ENCODE measurements around the gene LSM11.
"Not testable (repeated sequence)": the region's sequence is repeated elsewhere in the genome, so short reads cannot be mapped to it uniquely, and the experiment has no call there.

The LSM11 gene

GRCh38 chr5:157743163-157744050 is at the start of gene LSM11:
LSM11 (plus strand) TSS chr5:157743712; CDS start chr5:157743751, 39 bp downstream.
- DNase-seq: peak; percentile 99

- not testable (repeated sequence) for DNase-seq
These were observed 49.7 kb upstream of the LSM11 start for GRCh38 chr5:157693816-157694215.

DNA sequence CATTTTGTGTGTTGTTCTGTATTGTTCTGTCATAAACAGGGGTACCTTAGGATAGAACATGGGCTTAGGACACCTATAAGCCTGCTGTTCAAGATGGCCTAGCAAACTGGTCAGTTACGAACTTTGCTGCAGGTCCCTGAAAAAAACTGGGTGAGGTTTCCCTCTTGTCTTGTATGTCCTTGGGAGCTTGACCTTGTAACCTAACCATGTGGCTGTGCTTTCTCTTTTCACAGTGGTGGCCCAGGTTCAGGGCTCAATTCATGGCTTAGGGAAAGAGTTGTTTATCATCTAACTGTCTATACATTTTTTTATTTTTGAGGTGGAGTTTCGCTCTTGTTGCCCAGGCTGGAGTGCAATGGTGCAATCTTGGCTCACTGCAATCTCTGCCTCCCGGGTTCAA is 47.4 kb upstream of the LSM11 start:
- not testable (repeated sequence) for DNase-seq

- not testable (repeated sequence) for DNase-seq
These were observed 44.8 kb upstream of the LSM11 start for GRCh38 chr5:157698674-157699073.

GRCh38 chr5:157703736-157704135 is 39.8 kb upstream of the LSM11 start:
- no peak for DNase-seq

DNA sequence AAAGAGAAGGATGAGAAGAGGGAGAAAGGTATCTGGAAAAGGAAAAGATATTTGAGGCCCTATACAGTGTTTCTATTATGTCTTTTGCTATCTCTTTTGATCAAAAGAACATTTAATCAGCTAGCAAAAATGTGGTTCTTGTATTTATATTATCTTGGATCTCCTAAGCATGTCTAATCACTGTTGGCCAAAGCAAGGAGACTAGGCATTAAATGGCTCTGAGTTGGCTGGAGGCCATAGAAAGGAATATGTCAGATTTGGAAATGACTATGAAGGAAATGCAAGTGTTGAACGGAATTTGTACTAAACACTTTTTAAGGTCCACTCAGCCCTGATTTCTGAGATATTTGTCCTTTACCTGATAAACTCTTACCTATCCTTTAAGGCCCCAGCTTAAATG is 34.6 kb upstream of the LSM11 start:
- DNase-seq: no peak

DNA sequence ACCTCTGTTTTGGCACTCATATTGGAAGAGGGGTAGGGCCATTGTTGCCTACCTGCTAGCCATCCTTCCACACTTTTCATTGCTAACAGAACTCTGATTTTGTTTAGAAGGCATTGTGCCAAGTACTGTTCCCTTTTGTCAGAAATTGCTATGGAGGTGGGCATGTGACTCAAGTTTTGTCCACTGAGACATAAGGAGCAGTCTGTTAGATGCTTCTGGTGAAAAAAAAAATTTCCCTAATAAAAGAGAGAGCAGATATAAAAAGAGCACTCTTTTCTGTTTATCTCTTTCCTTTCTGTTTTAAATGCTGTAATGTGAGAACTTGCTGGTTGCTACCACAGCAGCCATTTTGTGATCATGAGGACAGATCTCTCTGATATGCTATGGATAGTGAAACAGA is 34.2 kb upstream of the LSM11 start:
- DNase-seq: no peak

DNA sequence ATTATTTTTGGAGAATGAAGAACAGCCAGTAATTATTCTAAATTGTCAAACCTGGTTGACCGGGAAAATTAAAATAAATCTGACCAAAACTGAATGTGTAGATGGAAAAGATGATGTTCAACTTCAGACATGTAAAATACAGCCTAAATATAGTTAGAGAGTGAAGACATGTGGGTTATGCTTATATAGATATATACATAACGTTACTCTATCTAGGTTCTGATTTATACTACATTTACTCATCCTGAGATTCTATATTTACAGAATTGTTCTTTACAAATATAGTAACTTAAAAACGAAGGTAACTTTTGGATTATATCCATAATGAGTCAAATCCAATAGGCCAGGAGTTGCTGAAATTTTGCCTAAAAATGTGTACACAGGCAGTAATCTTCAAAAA is 33.1 kb upstream of the LSM11 start:
- DNase-seq: no peak

DNA sequence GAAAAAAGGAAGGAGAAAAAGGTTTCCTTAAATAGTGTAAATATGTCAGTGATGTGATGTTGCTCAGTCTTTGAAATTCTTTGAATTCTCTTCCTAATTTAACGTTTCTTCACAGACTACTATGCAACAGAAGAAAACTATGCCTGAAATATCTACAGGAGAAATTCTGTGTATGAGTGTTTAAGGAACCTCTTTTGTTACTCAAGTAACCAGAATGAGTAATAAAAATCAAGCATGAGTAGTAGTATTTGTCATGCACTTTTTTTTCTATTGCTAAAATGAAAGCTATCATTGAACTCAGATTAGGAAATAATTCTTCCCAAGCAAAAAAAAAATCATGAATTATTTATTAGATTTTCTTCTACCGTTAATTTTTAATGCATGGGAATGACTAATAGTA is 32.6 kb upstream of the LSM11 start:
- DNase-seq: no peak

DNA sequence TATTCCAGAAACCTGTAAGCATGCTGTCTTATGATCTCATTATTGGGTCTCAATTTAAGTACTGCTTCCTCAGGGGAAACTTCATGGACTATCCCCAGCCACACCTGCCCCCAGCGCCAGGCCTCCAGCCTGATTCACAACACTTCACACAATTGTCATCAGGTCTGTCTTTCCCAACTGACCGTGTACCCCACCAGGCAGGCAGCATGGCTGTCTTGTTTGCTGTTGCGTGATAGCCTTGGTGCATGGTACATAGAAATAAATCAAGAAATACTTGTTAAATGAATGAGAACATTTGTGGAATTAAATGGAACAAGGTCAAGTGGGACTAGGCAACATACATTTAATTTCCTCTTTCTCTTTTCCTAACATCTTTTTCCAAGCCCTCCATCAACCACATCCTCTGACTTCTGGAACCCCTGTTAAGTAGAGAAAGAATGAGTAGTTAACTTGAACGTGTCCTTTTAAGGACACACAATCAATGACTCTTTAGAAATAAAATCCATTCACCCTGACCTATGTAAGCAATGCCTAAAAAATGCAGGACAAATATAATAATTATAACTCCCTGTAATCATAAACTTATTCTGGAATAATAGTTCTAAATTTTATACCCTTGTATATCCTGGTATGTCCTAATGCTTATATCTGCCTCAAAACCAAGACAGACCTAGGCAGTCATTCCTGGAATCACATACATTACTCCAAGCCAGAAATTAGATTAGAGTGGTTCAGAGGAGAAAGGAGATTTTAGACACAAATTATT is 29.5 kb upstream of the LSM11 start:
- no peak for DNase-seq

DNA sequence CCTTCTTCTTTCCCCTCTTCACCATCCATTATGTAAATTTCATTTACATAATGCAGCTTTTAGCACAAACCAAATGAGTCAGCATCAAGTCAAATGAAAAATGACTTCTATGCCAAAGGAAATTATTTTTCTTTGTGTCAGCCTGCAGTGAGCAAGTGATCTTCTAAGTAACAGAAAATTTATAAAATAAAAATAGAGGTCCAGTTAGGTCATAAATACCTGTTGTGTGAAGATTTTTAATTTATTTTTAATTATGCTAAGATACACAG is 29.0 kb upstream of the LSM11 start:
- DNase-seq: no peak

GRCh38 chr5:157718519-157718918 is 25.0 kb upstream of the LSM11 start:
- DNase-seq: no peak

GRCh38 chr5:157719245-157719644 is 24.3 kb upstream of the LSM11 start:
- DNase-seq: no peak

DNA sequence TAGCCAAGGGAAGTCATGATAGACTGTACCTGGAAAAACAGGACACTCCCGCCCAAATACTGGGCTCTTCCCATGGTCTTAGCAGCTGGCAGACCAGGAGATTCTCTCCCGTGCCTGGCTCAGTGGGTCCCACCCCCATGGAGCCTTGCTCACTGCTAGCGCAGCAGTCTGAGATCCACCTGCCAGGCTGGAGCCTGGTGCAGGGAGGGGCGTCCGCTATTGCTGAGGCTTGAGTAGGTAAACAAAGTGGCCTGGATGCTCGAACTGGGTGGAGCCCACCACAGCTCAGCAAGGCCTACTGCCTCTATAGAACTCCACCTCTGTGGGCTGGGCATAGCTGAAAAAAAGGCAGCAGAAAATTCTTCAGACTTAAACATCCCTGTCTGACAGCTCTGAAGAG is 22.4 kb upstream of the LSM11 start:
- DNase-seq: no peak

GRCh38 chr5:157722895-157723294 is 20.6 kb upstream of the LSM11 start:
- DNase-seq: not testable (repeated sequence)

GRCh38 chr5:157726607-157727006 is 16.9 kb upstream of the LSM11 start:
- not testable (repeated sequence) for DNase-seq

DNA sequence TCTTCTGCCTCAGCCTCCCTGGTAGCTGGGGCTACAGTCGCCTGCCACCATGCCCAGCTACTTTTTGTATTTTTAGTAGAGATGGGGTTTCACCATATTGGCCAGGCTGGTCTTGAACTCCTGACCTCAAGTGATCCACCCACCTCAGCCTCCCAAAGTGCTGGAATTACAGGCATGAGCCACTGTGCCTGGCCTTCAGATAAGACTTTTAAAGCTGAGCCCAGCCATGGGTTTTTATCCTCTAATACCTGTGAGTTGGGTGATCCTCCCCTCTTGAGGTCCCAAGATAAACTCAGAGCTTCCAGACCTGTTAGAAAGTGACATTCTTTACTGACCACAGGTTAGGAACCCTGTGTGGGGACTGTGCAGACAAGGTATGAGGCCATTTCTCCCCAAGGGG is 15.7 kb upstream of the LSM11 start:
- not testable (repeated sequence) for DNase-seq

DNA sequence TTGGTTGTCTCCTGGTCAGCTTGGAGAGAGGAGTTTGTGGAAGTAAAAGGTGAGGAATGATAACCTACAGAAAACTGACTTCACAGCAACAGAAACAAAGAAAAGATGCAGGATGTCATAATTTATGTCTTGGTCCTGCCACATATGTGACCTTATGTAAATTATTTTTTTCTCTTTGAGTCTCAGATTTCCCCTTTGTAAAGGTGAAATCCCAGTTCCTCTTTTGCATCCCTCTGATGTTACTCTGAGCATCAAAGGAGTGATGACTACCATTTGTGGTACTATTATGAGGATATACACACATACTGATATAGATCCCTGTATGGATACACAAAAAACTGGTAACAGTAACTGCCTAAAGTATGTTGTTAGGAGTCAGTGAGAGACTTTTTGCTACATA is 13.7 kb upstream of the LSM11 start:
- DNase-seq: no peak

DNA sequence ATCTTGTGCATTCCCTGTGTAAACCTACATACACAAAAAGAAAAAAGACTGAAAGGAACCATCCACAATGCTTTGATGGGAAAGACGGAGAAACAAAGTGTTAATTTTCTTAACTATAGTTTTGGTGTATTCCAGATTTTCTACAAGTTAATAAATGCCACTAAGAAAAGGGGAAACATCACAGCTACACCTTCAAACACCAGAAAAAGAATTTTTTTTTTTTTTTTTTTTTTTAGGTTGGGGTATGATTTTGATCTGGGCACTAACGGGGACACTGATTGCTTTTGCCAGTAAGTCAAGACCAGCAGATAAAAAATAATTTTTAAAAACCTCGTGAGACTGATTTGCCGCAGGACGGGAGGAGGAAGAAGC is 12.6 kb upstream of the LSM11 start:
- DNase-seq: no peak

- DNase-seq: peak; percentile 99
These were observed 12.0 kb upstream of the LSM11 start, which contains the start of gene THG1L for GRCh38 chr5:157731272-157732129. THG1L (plus strand) TSS chr5:157731420; CDS start chr5:157731441, 21 bp downstream.

DNA sequence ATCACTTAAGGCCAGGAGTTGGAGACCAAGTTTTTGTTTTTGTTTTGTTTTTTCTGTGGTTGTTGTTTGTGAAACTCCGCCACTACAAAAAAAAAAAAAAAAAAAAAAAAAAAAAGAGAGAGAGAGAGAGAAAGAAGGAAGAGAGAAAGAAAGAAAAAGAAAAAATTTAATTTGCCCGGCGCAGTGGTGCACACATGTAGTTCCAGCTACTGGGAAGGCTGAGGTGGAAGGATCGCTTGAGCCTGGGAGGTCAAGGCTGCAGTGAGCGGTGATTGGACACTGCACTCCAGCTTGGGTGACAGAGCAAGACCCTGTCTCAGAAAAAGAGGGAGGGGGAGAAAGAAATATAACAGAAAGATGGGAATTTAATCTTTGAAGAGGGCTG is 11.4 kb upstream of the LSM11 start:
- DNase-seq: no peak

- DNase-seq: no peak
These were observed 10.8 kb upstream of the LSM11 start for GRCh38 chr5:157732596-157733262.

DNA sequence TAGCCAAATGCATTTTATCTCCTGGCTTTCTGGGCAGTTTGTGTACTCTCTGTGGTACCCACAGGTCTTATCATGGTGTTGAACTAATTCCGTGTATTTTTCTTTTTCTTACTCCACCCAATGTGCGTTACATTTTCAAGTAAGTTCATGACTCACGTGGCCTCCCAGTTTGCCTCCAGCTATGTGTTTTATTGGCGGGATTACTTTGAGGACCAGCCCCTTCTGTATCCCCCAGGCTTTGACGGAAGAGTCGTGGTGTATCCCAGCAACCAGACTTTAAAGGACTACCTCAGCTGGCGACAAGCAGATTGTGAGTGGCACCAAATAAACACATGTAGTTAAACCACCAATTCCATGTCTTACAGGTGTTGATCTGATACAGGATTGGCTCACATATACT is 9.1 kb upstream of the LSM11 start:
- no peak for DNase-seq

Measured in activated CD8-positive, alpha-beta memory T cell treated with anti-CD3 and anti-CD28 coated beads, Interleukin-2, amount 50 U/mL, for 48 hours (primary cell).